HFF-Myc (cell line): ENCODE measurements around the gene MAP4.

Experiments
- DNase-seq: peaks from one replicate; pipeline ENCODE4 v3.0.0-alpha.2; 2011; ENCODE audit warnings: low read depth; ENCODE audit errors: extremely low read depth
- H3K4me3 ChIP-seq: replicated peaks from 2 replicates; pipeline ENCODE4 v1.5.1; 2011; ENCODE audit warnings: low read depth, mild to moderate bottlenecking, control low read depth, low read length
- TF ChIP-seq, protein P1 (sequence below): IDR thresholded peaks from 2 replicates; pipeline ENCODE4 v1.5.1; 2012; ENCODE audit warnings: mild to moderate bottlenecking, low read depth, low read length, control low read depth; ENCODE audit errors: missing control alignments

The MAP4 gene

GRCh38 chr3:48026951-48027908 lies 11.0 kb upstream of the MAP4 start:
- no peak for DNase-seq
- no peak overlapping the region for H3K4me3 ChIP-seq
- TF ChIP-seq, protein P1, sequence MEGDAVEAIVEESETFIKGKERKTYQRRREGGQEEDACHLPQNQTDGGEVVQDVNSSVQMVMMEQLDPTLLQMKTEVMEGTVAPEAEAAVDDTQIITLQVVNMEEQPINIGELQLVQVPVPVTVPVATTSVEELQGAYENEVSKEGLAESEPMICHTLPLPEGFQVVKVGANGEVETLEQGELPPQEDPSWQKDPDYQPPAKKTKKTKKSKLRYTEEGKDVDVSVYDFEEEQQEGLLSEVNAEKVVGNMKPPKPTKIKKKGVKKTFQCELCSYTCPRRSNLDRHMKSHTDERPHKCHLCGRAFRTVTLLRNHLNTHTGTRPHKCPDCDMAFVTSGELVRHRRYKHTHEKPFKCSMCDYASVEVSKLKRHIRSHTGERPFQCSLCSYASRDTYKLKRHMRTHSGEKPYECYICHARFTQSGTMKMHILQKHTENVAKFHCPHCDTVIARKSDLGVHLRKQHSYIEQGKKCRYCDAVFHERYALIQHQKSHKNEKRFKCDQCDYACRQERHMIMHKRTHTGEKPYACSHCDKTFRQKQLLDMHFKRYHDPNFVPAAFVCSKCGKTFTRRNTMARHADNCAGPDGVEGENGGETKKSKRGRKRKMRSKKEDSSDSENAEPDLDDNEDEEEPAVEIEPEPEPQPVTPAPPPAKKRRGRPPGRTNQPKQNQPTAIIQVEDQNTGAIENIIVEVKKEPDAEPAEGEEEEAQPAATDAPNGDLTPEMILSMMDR, result no peak

DNA sequence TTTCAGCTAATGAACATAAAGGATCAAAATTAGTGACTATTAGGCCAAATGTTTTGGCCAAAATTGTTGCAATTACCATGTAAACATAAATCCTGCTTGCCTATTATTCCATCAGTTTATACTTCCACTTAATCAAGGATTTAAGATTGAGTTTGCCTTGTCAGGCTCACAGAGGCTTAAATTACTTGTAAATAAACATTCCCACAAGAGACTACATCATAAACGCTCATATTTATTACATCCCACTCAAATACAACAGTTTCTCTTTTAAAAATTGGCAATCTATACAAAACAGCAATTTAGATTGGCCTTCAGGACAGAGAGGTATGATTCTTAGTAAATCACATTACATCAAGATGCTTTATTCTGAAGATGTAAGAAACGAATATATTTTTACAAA lies 9.9 kb upstream of the MAP4 start:
- no peak for DNase-seq
- TF ChIP-seq, protein P1, result no peak
- H3K4me3 ChIP-seq, result no peak overlapping the region

DNA sequence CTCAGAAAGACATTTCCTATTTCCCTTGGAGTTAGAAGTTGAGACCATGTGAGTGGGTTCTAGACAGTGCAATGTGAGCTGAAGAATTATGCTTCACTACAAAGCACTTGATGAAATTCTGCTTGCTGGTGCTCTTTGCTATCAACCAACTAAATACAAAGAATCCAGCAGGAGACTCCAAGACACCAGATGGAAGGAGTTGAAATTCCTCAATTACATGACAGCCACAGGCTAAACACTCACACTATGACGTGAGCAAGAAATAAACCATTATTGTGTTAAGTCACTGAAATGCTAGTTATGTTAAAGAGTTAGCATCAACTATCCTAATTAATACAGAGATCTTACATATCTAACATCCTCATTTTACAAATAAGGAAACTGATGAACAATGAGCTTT lies 8.2 kb upstream of the MAP4 start:
- no peak for DNase-seq
- TF ChIP-seq, protein P1, result no peak

GRCh38 chr3:48023377-48023776 lies 7.2 kb upstream of the MAP4 start:
- TF ChIP-seq, protein P1, result no peak

More for the DNA sequence above, 8.2 kb upstream of the MAP4 start:
- no peak overlapping the region for H3K4me3 ChIP-seq

GRCh38 chr3:48022178-48022577 lies 6.0 kb upstream of the MAP4 start:
- TF ChIP-seq, protein P1, result no peak
- H3K4me3 ChIP-seq, result no peak overlapping the region
- DNase-seq, result no peak

More at GRCh38 chr3:48023377-48023776, 7.2 kb upstream of the MAP4 start:
- no peak overlapping the region for H3K4me3 ChIP-seq
- DNase-seq, result no peak

- TF ChIP-seq, protein P1, result no peak
- H3K4me3 ChIP-seq, result no peak overlapping the region
- DNase-seq, result no peak
These were observed 2.6 kb upstream of the MAP4 start for GRCh38 chr3:48018841-48019240.
